HK-2 (cell line): Measurements from ENCODE around the gene EXD3.
A peak's percentile ranks its signal among the peaks of the same experiment; 100 is the strongest.

ENCODE experiments used
- DNase-seq: peaks from one replicate; pipeline ENCODE4 v3.0.0-alpha.2; 2018; ENCODE audit not compliant: unreplicated experiment

The EXD3 gene

GRCh38 chr9:137447722-137448601 lies 25.0 kb upstream of the EXD3 start:
- DNase-seq, result no peak

GRCh38 chr9:137446851-137447471 lies 24.0 kb upstream of the EXD3 start:
- no peak for DNase-seq

GRCh38 chr9:137445930-137446431 lies 23.0 kb upstream of the EXD3 start:
- DNase-seq, result no peak

- peak; percentile 86 for DNase-seq
Measured at GRCh38 chr9:137445275-137445807, 22.4 kb upstream of the EXD3 start.

- no peak for DNase-seq
Measured at GRCh38 chr9:137444106-137444790, 21.3 kb upstream of the EXD3 start.

GRCh38 chr9:137441935-137442321 lies 19.0 kb upstream of the EXD3 start:
- DNase-seq, result no peak

- no peak for DNase-seq
Measured at GRCh38 chr9:137441289-137441934, 18.4 kb upstream of the EXD3 start, which contains the start of gene ENTPD8. Gene ENTPD8, minus strand, starts transcription at chr9:137441357. Its CDS starts 3,072 bp downstream, at chr9:137438285.

GRCh38 chr9:137439158-137439714 lies 16.3 kb upstream of the EXD3 start:
- no peak for DNase-seq

- no peak for DNase-seq
Measured at GRCh38 chr9:137438591-137439157, 15.7 kb upstream of the EXD3 start.

- DNase-seq, result no peak
Measured at GRCh38 chr9:137437691-137438590, 15.0 kb upstream of the EXD3 start.

GRCh38 chr9:137436761-137437600 lies 14.0 kb upstream of the EXD3 start:
- DNase-seq, result no peak

GRCh38 chr9:137435980-137436760 lies 13.2 kb upstream of the EXD3 start:
- peak; percentile 93 for DNase-seq

- DNase-seq, result no peak
Measured at GRCh38 chr9:137435381-137435891, 12.5 kb upstream of the EXD3 start.

GRCh38 chr9:137434498-137435380 lies 11.8 kb upstream of the EXD3 start:
- DNase-seq, result no peak

GRCh38 chr9:137433916-137434431 lies 11.0 kb upstream of the EXD3 start:
- no peak for DNase-seq

- DNase-seq, result no peak
Measured at GRCh38 chr9:137433349-137433915, 10.5 kb upstream of the EXD3 start.
